Kidney (tissue), 14 donors: Measurements from ENCODE around the gene SMG6. TPM values are rescaled to one million over a fixed set of nuclear protein-coding genes. Genes with fewer than 3 reads are reported as not detected.
A peak's percentile ranks its signal among the peaks of the same experiment; 100 is the strongest.

Experiments
- DNase-seq, 5 donors: peaks; one replicate each; pipeline ENCODE4 v3.0.0-alpha.2; 2013 to 2020
- FAIRE-seq: peaks from 2 replicates; lab custom pipeline; 2012; peaks lifted over from hg19 to GRCh38; lab: Jason Lieb, UNC
- H3K27ac ChIP-seq, 2 donors: one replicate each; pipeline ENCODE4 v1.7.0; 2013; ENCODE audit warnings: low read depth in 2 of 2, low read length in 2 of 2, inconsistent platforms in 1 of 2
- H3K27me3 ChIP-seq: one replicate; pipeline ENCODE4 v1.7.1; 2013; ENCODE audit warnings: low read length, inconsistent platforms; ENCODE audit not compliant: control insufficient read depth, insufficient read depth
- H3K36me3 ChIP-seq, 3 donors: one replicate each; pipeline versions ENCODE4 v1.7.0 to v1.7.1; 2013; ENCODE audit warnings: low read length in 3 of 3, control low read depth in 1 of 3, inconsistent platforms in 1 of 3; ENCODE audit not compliant: insufficient read depth in 3 of 3, control insufficient read depth in 2 of 3
- H3K4me1 ChIP-seq, 3 donors: one replicate each; pipeline versions ENCODE4 v1.7.0 to v1.7.1; 2013; ENCODE audit warnings: low read length in 3 of 3, inconsistent platforms in 1 of 3, low read depth in 1 of 3; ENCODE audit not compliant: control insufficient read depth in 2 of 3, insufficient read depth in 2 of 3
- H3K4me3 ChIP-seq, 3 donors: one replicate each; pipeline versions ENCODE4 v1.7.0 to v1.8.1; 2013; ENCODE audit warnings: low read length in 3 of 3, control low read depth in 1 of 3, inconsistent platforms in 1 of 3
- H3K9ac ChIP-seq, 3 donors: one replicate each; pipeline versions ENCODE4 v1.7.0 to v1.7.1; 2013; ENCODE audit warnings: low read length in 3 of 3, control low read depth in 1 of 3, inconsistent platforms in 1 of 3
- H3K9me3 ChIP-seq, 3 donors: one replicate each; pipeline versions ENCODE4 v1.7.0 to v1.7.1; 2013; ENCODE audit warnings: low read length in 3 of 3, control low read depth in 1 of 3, inconsistent platforms in 1 of 3; ENCODE audit not compliant: control insufficient read depth in 2 of 3, insufficient read depth in 1 of 3
- intact Hi-C: fragments of 100-400 bp; cut with DNase I; formaldehyde crosslinking; loops from one replicate; pipeline ENCODE4 v1.11.1; 2022
- polyA plus RNA-seq: library from polyadenylated mRNA; stranded (reverse); fragments of 350-450 nt; fragmentation: Illumina TruSeq; extraction: RNeasy Lipid Tissue Mini Kit (QIAGEN cat#74804); gene quantifications from one replicate; pipeline ENCODE4 v1.2.3, GENCODE V29; 2014; ENCODE audit warnings: low read depth, low replicate concordance; ENCODE audit not compliant: insufficient read depth
- total RNA-seq: library from RNA; stranded (reverse); fragmentation: NEBNext Ultra II Directional; extraction: Animal tissue kit (Norgen Biotek cat#: 25700); gene quantifications from one replicate; pipeline ENCODE4 v1.2.1, GENCODE V29; 2021
- TF ChIP-seq, protein P1 (sequence below): IDR thresholded peaks from 3 replicates; pipeline ENCODE4 v1.5.1; 2012; ENCODE audit warnings: mild to moderate bottlenecking, moderate library complexity, borderline replicate concordance; ENCODE audit not compliant: insufficient read depth; ENCODE audit errors: extremely low read depth
- donor health status: control.
- donor health status: control.
- donor health status: control.
- donor health status: control.
- donor health status: control.
- donor health status: DM: yes; HTN: yes; CAD: no.
- donor health status: Normal renal cell carcinoma (clear cell type).

SMG6 gene
- total and polyA plus RNA-seq, 2 donors from 2014 or later: 20.6 to 37.3 TPM

- Histone ChIP-seq H3K36me3 (peaks cover 10 to 44% (median 24%) of the 10 kb centered on the region in 3 donors), H3K27ac (no peak overlapping the region), H3K9me3 (no peaks in the 10 kb centered on the region), H3K4me3 (no peak overlapping the region), H3K4me1 (no peaks in the 10 kb centered on the region), H3K9ac (no peak overlapping the region), H3K27me3 (no peaks in the 10 kb centered on the region)
- peak in 2 of 5 donors; percentile 83 to 91 for DNase-seq
- TF ChIP-seq, protein P1, sequence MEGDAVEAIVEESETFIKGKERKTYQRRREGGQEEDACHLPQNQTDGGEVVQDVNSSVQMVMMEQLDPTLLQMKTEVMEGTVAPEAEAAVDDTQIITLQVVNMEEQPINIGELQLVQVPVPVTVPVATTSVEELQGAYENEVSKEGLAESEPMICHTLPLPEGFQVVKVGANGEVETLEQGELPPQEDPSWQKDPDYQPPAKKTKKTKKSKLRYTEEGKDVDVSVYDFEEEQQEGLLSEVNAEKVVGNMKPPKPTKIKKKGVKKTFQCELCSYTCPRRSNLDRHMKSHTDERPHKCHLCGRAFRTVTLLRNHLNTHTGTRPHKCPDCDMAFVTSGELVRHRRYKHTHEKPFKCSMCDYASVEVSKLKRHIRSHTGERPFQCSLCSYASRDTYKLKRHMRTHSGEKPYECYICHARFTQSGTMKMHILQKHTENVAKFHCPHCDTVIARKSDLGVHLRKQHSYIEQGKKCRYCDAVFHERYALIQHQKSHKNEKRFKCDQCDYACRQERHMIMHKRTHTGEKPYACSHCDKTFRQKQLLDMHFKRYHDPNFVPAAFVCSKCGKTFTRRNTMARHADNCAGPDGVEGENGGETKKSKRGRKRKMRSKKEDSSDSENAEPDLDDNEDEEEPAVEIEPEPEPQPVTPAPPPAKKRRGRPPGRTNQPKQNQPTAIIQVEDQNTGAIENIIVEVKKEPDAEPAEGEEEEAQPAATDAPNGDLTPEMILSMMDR: peak; percentile 52
- FAIRE-seq: peak; percentile 78
- intact Hi-C loops: no loop called here
These were observed 21.2 kb downstream of the SMG6 start for GRCh38 chr17:2282297-2282873.

GRCh38 chr17:2279707-2280106, 23.9 kb downstream of the SMG6 start:
- TF ChIP-seq, protein P1: no peak
- FAIRE-seq: no peak
- Histone ChIP-seq H3K4me3 (no peak overlapping the region), H3K9me3 (no peaks in the 10 kb centered on the region), H3K27me3 (no peaks in the 10 kb centered on the region), H3K9ac (no peak overlapping the region), H3K27ac (no peak overlapping the region), H3K36me3 (peaks cover 10 to 40% (median 28%) of the 10 kb centered on the region in 3 donors), H3K4me1 (no peaks in the 10 kb centered on the region)
- no peak for DNase-seq
- intact Hi-C loops: no loop called here

- H3K36me3 ChIP-seq: peaks cover 14 to 29% (median 24%) of the 10 kb centered on the region in 3 donors
- no peak overlapping the region for H3K27ac ChIP-seq
- intact Hi-C loops: no loop called here
- TF ChIP-seq, protein P1: no peak
- H3K27me3 ChIP-seq: no peaks in the 10 kb centered on the region
- DNase-seq (peak in 1 of 5 donors; percentile 10), FAIRE-seq (no peak)
- H3K4me1 ChIP-seq: no peaks in the 10 kb centered on the region
- H3K9ac ChIP-seq: no peak overlapping the region
- H3K9me3 ChIP-seq: no peaks in the 10 kb centered on the region
- H3K4me3 ChIP-seq: no peak overlapping the region
These were observed 26.0 kb downstream of the SMG6 start for GRCh38 chr17:2277429-2278170.
